WTC11 (cell line): ENCODE measurements around the gene MYL4. TPM values are rescaled to one million over a fixed set of nuclear protein-coding genes. Genes with fewer than 3 reads are reported as not detected.
A peak's percentile ranks its signal among the peaks of the same experiment; 100 is the strongest.

Experiments
- ATAC-seq: fragments of 200-7000 bp; cut with Tn5 transposase; 2 replicates; pipeline ENCODE4 v1.10.0; 2021; ENCODE audit warnings: mild to moderate bottlenecking, moderate library complexity
- CTCF ChIA-PET: fragments of 300-600 bp; sonication (Branson Sonifier 250); formaldehyde crosslinking; loops from one replicate; lab custom pipeline; 2021; ENCODE audit warnings: antibody characterized with exemption; lab: Charles Lee
- POLR2A ChIA-PET: fragments of 350-600 bp; sonication (Branson Sonifier 250); formaldehyde crosslinking; loops from one replicate; lab custom pipeline; 2021; ENCODE audit warnings: antibody characterized with exemption; lab: Charles Lee
- DNase-seq: peaks from one replicate; pipeline ENCODE4 v3.0.0; 2021; ENCODE audit warnings: low spot score
- H3K27ac Mint-ChIP-seq: 2 replicates; pipeline ENCODE4 v1.8.0; 2021; ENCODE audit warnings: mixed read lengths
- H3K27me3 Mint-ChIP-seq: 2 replicates; pipeline ENCODE4 v1.8.0; 2021; ENCODE audit warnings: low read depth, mild to moderate bottlenecking, moderate library complexity, mixed read lengths
- H3K36me3 Mint-ChIP-seq: 2 replicates; pipeline ENCODE4 v1.8.0; 2021; ENCODE audit warnings: mixed read lengths
- H3K4me1 Mint-ChIP-seq: 2 replicates; pipeline ENCODE4 v1.8.0; 2022; ENCODE audit warnings: mixed read lengths
- H3K4me3 Mint-ChIP-seq: 2 replicates; pipeline ENCODE4 v1.8.0; 2021; ENCODE audit warnings: mild to moderate bottlenecking, moderate library complexity, mixed read lengths
- H3K9me3 Mint-ChIP-seq: 2 replicates; pipeline ENCODE4 v1.8.0; 2021; ENCODE audit warnings: mixed read lengths
- ELF4 ChIP-seq: sonication (generic); formaldehyde crosslinking; IDR thresholded peaks from 2 replicates; pipeline ENCODE4 v1.8.1; 2022; ENCODE audit warnings: low read depth, mild to moderate bottlenecking, moderate library complexity, missing genetic modification reagents
- FOXK1 ChIP-seq: sonication (generic); formaldehyde crosslinking; IDR thresholded peaks from 2 replicates; pipeline ENCODE4 v1.8.0; 2022; ENCODE audit warnings: mild to moderate bottlenecking, moderate library complexity, missing genetic modification reagents
- HMGA2 ChIP-seq: fragments of 250-450 bp; sonication (Bioruptor Pico); IDR thresholded peaks from 2 replicates; pipeline ENCODE4 v1.4.0; 2021; ENCODE audit warnings: mild to moderate bottlenecking, moderate library complexity
- JAZF1 ChIP-seq: fragments of 250-450 bp; sonication (Bioruptor Pico); IDR thresholded peaks from 2 replicates; pipeline ENCODE4 v1.9.0; 2021; ENCODE audit warnings: moderate library complexity, mild to moderate bottlenecking, inconsistent platforms
- JUN ChIP-seq: sonication (generic); formaldehyde crosslinking; IDR thresholded peaks from 2 replicates; pipeline ENCODE4 v1.8.0; 2023; ENCODE audit warnings: mild to moderate bottlenecking, missing genetic modification reagents
- MXD4 ChIP-seq: fragments of 250-450 bp; sonication (Bioruptor Pico); IDR thresholded peaks from 2 replicates; pipeline ENCODE4 v1.8.0; 2021; ENCODE audit warnings: mild to moderate bottlenecking, moderate library complexity, borderline replicate concordance
- NFYB ChIP-seq: sonication (generic); formaldehyde crosslinking; conservative IDR thresholded peaks from 2 replicates; pipeline ENCODE4 v1.8.0; 2022; ENCODE audit warnings: low read depth, missing genetic modification reagents
- NR1H2 ChIP-seq: sonication (generic); formaldehyde crosslinking; IDR thresholded peaks from 2 replicates; pipeline ENCODE4 v1.9.0; 2021; ENCODE audit warnings: mild to moderate bottlenecking, moderate library complexity, missing genetic modification reagents
- NR3C1 ChIP-seq: sonication (generic); formaldehyde crosslinking; conservative IDR thresholded peaks from 2 replicates; pipeline ENCODE4 v1.8.1; 2023; ENCODE audit warnings: low read depth, mild to moderate bottlenecking, missing genetic modification reagents
- SMAD3 ChIP-seq: sonication (generic); formaldehyde crosslinking; IDR thresholded peaks from 2 replicates; pipeline ENCODE4 v1.8.0; 2022; ENCODE audit warnings: missing genetic modification reagents, mild to moderate bottlenecking, borderline replicate concordance
- SMAD4 ChIP-seq: sonication (generic); formaldehyde crosslinking; IDR thresholded peaks from 2 replicates; pipeline ENCODE4 v1.8.0; 2022; ENCODE audit warnings: mild to moderate bottlenecking, missing genetic modification reagents
- SOX15 ChIP-seq: fragments of 250-450 bp; sonication (Bioruptor Pico); IDR thresholded peaks from 2 replicates; pipeline ENCODE4 v1.9.0; 2021; ENCODE audit warnings: mild to moderate bottlenecking
- TEAD1 ChIP-seq: sonication (generic); formaldehyde crosslinking; IDR thresholded peaks from 2 replicates; pipeline ENCODE4 v1.8.0; 2022; ENCODE audit warnings: mild to moderate bottlenecking, missing genetic modification reagents
- ZNF138 ChIP-seq: sonication (generic); formaldehyde crosslinking; conservative IDR thresholded peaks from 2 replicates; pipeline ENCODE4 v1.8.1; 2022; ENCODE audit warnings: mild to moderate bottlenecking, moderate library complexity, missing genetic modification reagents
- ZNF232 ChIP-seq: sonication (generic); formaldehyde crosslinking; IDR thresholded peaks from 2 replicates; pipeline ENCODE4 v1.8.0; 2022; ENCODE audit warnings: mild to moderate bottlenecking, missing genetic modification reagents
- ZNF671 ChIP-seq: fragments of 250-450 bp; sonication (Bioruptor Pico); IDR thresholded peaks from 2 replicates; pipeline ENCODE4 v1.8.0; 2021; ENCODE audit warnings: mild to moderate bottlenecking
- total RNA-seq: library from RNA; stranded (reverse); gene quantifications from 3 replicates; pipeline ENCODE4 v1.2.3, GENCODE V29; 2021
- TF ChIP-seq, protein P1 (sequence below): sonication (generic); formaldehyde crosslinking; IDR thresholded peaks from 2 replicates; pipeline ENCODE4 v1.8.1; 2022; ENCODE audit warnings: mild to moderate bottlenecking, missing genetic modification reagents, moderate library complexity, borderline replicate concordance
- TF ChIP-seq, protein P2 (sequence below): fragments of 250-450 bp; sonication (Bioruptor Pico); IDR thresholded peaks from 2 replicates; pipeline ENCODE4 v1.9.0; 2021; ENCODE audit warnings: mild to moderate bottlenecking, borderline replicate concordance
- TF ChIP-seq, protein P3 (sequence below): sonication (generic); formaldehyde crosslinking; IDR thresholded peaks from 2 replicates; pipeline ENCODE4 v1.8.1; 2022; ENCODE audit warnings: mild to moderate bottlenecking, moderate library complexity, missing genetic modification reagents
- TF ChIP-seq, protein P4 (sequence below): sonication (generic); formaldehyde crosslinking; IDR thresholded peaks from 2 replicates; pipeline ENCODE4 v1.8.0; 2023; ENCODE audit warnings: mild to moderate bottlenecking, missing genetic modification reagents
- TF ChIP-seq, protein P5 (sequence below): sonication (generic); formaldehyde crosslinking; conservative IDR thresholded peaks from 2 replicates; pipeline ENCODE4 v1.8.1; 2022; ENCODE audit warnings: mild to moderate bottlenecking, missing genetic modification reagents
- TF ChIP-seq, protein P6 (sequence below): fragments of 250-450 bp; sonication (Bioruptor Pico); IDR thresholded peaks from 2 replicates; pipeline ENCODE4 v1.8.0; 2021; ENCODE audit warnings: mild to moderate bottlenecking

The MYL4 gene
- total RNA-seq, 1 experiment from 2014 or later, result 0.50 TPM

DNA sequence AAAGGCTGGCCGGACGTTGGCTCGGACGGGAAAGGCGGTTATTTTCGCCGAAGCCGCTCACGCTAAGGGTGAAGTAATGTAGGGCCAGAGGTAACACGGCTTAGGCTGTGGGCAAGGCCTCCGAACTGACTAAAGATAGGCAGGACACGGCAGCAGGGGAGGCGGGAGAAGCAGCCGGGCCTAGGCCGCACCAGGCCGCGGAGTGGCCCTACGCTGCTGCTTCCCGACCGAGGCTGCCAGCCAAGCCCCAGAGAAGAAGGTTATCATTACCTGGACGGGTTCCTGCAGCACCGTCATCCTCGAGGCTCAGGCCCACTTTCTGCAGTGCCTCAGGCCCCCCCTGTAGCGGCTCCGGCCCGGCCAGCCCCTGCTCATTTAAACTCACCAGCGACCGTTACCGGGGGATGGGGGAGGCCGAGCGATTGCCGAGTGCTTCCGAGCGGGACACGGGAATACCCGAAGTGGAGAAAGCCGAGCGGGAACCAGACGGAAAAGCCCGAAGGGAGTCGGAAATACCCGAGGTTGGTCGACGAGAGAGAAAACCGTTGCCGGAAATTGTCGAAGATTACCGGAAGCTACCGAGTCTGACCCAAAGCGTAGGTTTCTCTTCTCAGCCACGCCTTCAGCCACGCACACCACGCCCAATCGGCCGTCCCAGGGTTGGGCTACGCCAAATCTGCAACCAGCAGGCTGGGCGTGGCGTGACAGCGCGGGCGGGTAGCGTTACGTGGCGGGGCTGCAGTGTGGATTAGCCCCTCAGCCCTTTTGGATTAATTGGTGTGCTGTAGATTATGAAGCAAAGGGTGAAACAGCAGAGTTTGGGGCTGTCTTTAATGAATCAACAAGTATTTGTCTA, 20.0 kb upstream of the MYL4 start, which contains the start of gene CDC27 (continued):
- TF ChIP-seq TEAD1 (CRISPR knock-in tag) (no peak), NR1H2 (CRISPR knock-in tag) (no peak), ZNF671 (CRISPR knock-in tag) (no peak), JUN (no peak), HMGA2 (CRISPR knock-in tag) (no peak), SMAD4 (CRISPR knock-in tag) (no peak), SMAD3 (no peak; the same call in 1 of the 2 replicates), FOXK1 (CRISPR knock-in tag) (peak; percentile 32), ELF4 (CRISPR knock-in tag) (no peak), MXD4 (CRISPR knock-in tag) (no peak)
- TF ChIP-seq, protein P1, sequence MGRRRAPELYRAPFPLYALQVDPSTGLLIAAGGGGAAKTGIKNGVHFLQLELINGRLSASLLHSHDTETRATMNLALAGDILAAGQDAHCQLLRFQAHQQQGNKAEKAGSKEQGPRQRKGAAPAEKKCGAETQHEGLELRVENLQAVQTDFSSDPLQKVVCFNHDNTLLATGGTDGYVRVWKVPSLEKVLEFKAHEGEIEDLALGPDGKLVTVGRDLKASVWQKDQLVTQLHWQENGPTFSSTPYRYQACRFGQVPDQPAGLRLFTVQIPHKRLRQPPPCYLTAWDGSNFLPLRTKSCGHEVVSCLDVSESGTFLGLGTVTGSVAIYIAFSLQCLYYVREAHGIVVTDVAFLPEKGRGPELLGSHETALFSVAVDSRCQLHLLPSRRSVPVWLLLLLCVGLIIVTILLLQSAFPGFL, result peak; percentile 94
- TF ChIP-seq, protein P2, sequence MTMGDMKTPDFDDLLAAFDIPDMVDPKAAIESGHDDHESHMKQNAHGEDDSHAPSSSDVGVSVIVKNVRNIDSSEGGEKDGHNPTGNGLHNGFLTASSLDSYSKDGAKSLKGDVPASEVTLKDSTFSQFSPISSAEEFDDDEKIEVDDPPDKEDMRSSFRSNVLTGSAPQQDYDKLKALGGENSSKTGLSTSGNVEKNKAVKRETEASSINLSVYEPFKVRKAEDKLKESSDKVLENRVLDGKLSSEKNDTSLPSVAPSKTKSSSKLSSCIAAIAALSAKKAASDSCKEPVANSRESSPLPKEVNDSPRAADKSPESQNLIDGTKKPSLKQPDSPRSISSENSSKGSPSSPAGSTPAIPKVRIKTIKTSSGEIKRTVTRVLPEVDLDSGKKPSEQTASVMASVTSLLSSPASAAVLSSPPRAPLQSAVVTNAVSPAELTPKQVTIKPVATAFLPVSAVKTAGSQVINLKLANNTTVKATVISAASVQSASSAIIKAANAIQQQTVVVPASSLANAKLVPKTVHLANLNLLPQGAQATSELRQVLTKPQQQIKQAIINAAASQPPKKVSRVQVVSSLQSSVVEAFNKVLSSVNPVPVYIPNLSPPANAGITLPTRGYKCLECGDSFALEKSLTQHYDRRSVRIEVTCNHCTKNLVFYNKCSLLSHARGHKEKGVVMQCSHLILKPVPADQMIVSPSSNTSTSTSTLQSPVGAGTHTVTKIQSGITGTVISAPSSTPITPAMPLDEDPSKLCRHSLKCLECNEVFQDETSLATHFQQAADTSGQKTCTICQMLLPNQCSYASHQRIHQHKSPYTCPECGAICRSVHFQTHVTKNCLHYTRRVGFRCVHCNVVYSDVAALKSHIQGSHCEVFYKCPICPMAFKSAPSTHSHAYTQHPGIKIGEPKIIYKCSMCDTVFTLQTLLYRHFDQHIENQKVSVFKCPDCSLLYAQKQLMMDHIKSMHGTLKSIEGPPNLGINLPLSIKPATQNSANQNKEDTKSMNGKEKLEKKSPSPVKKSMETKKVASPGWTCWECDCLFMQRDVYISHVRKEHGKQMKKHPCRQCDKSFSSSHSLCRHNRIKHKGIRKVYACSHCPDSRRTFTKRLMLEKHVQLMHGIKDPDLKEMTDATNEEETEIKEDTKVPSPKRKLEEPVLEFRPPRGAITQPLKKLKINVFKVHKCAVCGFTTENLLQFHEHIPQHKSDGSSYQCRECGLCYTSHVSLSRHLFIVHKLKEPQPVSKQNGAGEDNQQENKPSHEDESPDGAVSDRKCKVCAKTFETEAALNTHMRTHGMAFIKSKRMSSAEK (CRISPR knock-in tag), result no peak
- TF ChIP-seq, protein P3, sequence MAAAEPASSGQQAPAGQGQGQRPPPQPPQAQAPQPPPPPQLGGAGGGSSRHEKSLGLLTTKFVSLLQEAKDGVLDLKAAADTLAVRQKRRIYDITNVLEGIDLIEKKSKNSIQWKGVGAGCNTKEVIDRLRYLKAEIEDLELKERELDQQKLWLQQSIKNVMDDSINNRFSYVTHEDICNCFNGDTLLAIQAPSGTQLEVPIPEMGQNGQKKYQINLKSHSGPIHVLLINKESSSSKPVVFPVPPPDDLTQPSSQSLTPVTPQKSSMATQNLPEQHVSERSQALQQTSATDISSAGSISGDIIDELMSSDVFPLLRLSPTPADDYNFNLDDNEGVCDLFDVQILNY (CRISPR knock-in tag), result peak; percentile 53; the same call in 1 of the 2 replicates
- TF ChIP-seq, protein P4, sequence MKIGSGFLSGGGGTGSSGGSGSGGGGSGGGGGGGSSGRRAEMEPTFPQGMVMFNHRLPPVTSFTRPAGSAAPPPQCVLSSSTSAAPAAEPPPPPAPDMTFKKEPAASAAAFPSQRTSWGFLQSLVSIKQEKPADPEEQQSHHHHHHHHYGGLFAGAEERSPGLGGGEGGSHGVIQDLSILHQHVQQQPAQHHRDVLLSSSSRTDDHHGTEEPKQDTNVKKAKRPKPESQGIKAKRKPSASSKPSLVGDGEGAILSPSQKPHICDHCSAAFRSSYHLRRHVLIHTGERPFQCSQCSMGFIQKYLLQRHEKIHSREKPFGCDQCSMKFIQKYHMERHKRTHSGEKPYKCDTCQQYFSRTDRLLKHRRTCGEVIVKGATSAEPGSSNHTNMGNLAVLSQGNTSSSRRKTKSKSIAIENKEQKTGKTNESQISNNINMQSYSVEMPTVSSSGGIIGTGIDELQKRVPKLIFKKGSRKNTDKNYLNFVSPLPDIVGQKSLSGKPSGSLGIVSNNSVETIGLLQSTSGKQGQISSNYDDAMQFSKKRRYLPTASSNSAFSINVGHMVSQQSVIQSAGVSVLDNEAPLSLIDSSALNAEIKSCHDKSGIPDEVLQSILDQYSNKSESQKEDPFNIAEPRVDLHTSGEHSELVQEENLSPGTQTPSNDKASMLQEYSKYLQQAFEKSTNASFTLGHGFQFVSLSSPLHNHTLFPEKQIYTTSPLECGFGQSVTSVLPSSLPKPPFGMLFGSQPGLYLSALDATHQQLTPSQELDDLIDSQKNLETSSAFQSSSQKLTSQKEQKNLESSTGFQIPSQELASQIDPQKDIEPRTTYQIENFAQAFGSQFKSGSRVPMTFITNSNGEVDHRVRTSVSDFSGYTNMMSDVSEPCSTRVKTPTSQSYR (CRISPR knock-in tag), result peak; percentile 72; the same call in 1 of the 2 replicates
- TF ChIP-seq, all 79 proteins: peak for 16

DNA sequence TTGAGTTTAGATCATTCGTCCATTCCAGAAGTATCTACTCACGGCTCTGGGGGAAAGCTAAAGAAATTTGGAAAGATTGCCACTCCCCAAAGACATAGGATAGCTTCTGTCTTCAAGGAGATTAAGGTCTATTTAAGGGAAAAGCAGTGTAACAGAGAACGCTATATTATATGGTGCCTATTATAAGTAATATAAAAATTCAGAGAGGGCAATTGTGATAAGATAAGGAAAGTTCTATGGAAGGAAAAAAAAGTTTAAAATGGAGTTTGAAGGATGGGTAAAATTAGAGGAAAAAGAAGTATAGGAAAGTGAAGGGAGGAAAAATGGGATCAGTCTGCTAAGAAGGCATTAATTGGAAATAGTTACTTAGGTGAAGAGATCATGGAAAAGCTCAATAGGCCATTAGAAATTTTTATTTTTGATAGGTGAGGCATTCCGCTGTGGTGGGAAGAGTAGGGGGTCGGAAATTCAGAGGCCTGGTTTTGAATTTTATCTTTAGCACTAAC, 19.4 kb upstream of the MYL4 start:
- peaks cover 3% of the 10 kb centered on the region; the same call in 1 of the 2 replicates for H3K27me3 Mint-ChIP-seq
- ChIA-PET CTCF (interaction anchor here (0.7 to 1.6 kb wide), 5 partner anchors 89 to 429 kb away, joined by 3 to 4 read pairs (median 3); partner anchors contain the start of gene EFCAB13), POLR2A (no interaction called here)
- TF ChIP-seq ZNF138 (CRISPR knock-in tag) (no peak), TEAD1 (CRISPR knock-in tag) (no peak), ZNF232 (CRISPR knock-in tag) (no peak), NR3C1 (CRISPR knock-in tag) (no peak), JAZF1 (CRISPR knock-in tag) (no peak), NFYB (CRISPR knock-in tag) (no peak), SOX15 (CRISPR knock-in tag) (no peak)
- TF ChIP-seq, protein P4 (CRISPR knock-in tag), result no peak
- TF ChIP-seq, protein P5, sequence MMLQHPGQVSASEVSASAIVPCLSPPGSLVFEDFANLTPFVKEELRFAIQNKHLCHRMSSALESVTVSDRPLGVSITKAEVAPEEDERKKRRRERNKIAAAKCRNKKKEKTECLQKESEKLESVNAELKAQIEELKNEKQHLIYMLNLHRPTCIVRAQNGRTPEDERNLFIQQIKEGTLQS, result no peak
- TF ChIP-seq, protein P6, sequence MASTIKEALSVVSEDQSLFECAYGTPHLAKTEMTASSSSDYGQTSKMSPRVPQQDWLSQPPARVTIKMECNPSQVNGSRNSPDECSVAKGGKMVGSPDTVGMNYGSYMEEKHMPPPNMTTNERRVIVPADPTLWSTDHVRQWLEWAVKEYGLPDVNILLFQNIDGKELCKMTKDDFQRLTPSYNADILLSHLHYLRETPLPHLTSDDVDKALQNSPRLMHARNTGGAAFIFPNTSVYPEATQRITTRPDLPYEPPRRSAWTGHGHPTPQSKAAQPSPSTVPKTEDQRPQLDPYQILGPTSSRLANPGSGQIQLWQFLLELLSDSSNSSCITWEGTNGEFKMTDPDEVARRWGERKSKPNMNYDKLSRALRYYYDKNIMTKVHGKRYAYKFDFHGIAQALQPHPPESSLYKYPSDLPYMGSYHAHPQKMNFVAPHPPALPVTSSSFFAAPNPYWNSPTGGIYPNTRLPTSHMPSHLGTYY (CRISPR knock-in tag), result no peak
- no peaks in the 10 kb centered on the region for H3K36me3 Mint-ChIP-seq
- H3K4me3 Mint-ChIP-seq, result peak overlapping the region; percentile 95
- H3K9me3 Mint-ChIP-seq, result peaks cover 3% of the 10 kb centered on the region; the same call in 1 of the 2 replicates
- DNase-seq, result no peak
- peaks cover 18% of the 10 kb centered on the region for H3K4me1 Mint-ChIP-seq
- ATAC-seq, result no peak
- H3K27ac Mint-ChIP-seq, result peak overlapping the region; percentile 47
